T-helper 2 cell (primary cell): Measurements from ENCODE around the gene KCNJ16.

Experiments
- DNase-seq, 5 experiments: peaks; one replicate each; pipeline versions ENCODE4 v3.0.0 to v3.0.0-alpha.2; 2012 to 2022

Gene KCNJ16

GRCh38 chr17:70172923-70173322 lies 97.9 kb downstream of the KCNJ16 start:
- DNase-seq, result no peak

- DNase-seq, result no peak
These were observed 98.7 kb downstream of the KCNJ16 start for GRCh38 chr17:70173681-70174080.

- DNase-seq, result no peak
These were observed 106.4 kb downstream of the KCNJ16 start for GRCh38 chr17:70181376-70181775.

- DNase-seq, result no peak
These were observed 106.8 kb downstream of the KCNJ16 start for GRCh38 chr17:70181866-70182265.

- no peak for DNase-seq
These were observed 108.5 kb downstream of the KCNJ16 start for GRCh38 chr17:70183508-70183907.

GRCh38 chr17:70184207-70184606 lies 109.2 kb downstream of the KCNJ16 start:
- DNase-seq, result no peak

GRCh38 chr17:70184770-70185169 lies 109.7 kb downstream of the KCNJ16 start:
- DNase-seq, result no peak
